ENCODE results near the gene NCOR1.

NCOR1 gene

GRCh38 chr17:16025202-16025601 is 190.1 kb downstream of the NCOR1 start:
- DNase-seq, result no peak

- no peak for DNase-seq
Observed at GRCh38 chr17:16023881-16024280, 191.5 kb downstream of the NCOR1 start.

GRCh38 chr17:16019347-16019746 is 196.0 kb downstream of the NCOR1 start:
- DNase-seq, result no peak

- DNase-seq, result peak in 1 of 3 donors; percentile 16
Observed at GRCh38 chr17:16013943-16014407, 201.4 kb downstream of the NCOR1 start.

GRCh38 chr17:16007439-16007838 is 207.9 kb downstream of the NCOR1 start:
- no peak for DNase-seq

GRCh38 chr17:16005636-16006035 is 209.7 kb downstream of the NCOR1 start:
- DNase-seq, result no peak

- DNase-seq, result no peak
Observed at GRCh38 chr17:16003841-16004240, 211.5 kb downstream of the NCOR1 start.

- no peak for DNase-seq
Observed at GRCh38 chr17:16002708-16003260, 212.6 kb downstream of the NCOR1 start.

- peak; percentile 16 to 27 (median 24) for DNase-seq
Observed at GRCh38 chr17:16001226-16001897, 214.0 kb downstream of the NCOR1 start.

GRCh38 chr17:15999974-16000827 is 215.1 kb downstream of the NCOR1 start:
- peak; percentile 43 to 66 (median 44) for DNase-seq

- peak; percentile 94 to 97 (median 95) for DNase-seq
Observed at GRCh38 chr17:15999141-15999973, 216.0 kb downstream of the NCOR1 start, which contains the start of the genes TTC19 and ZSWIM7. Gene TTC19, plus strand, starts transcription at chr17:15999824. Its CDS starts 25 bp downstream, at chr17:15999849. Gene ZSWIM7, minus strand, starts transcription at chr17:15999704. Its CDS starts 110 bp downstream, at chr17:15999594.

- DNase-seq, result peak in 1 of 3 donors; percentile 48
Observed at GRCh38 chr17:15998031-15998562, 217.2 kb downstream of the NCOR1 start.

GRCh38 chr17:15996322-15996721 is 219.0 kb downstream of the NCOR1 start:
- DNase-seq, result no peak

- DNase-seq, result no peak
Observed at GRCh38 chr17:15981646-15982580, 233.4 kb downstream of the NCOR1 start.

- DNase-seq, result peak; percentile 33 to 45 (median 44)
Observed at GRCh38 chr17:15981208-15981607, 234.1 kb downstream of the NCOR1 start.

All from suppressor macrophage treated with lipopolysaccharide for 1 hour (primary cell).